Daoy (cell line): Measurements from ENCODE around the gene TMEM272. TPM values are rescaled to one million over a fixed set of nuclear protein-coding genes. Genes with fewer than 3 reads are reported as not detected.
"Not testable (repeated sequence)": the region's sequence is repeated elsewhere in the genome, so short reads cannot be mapped to it uniquely, and the experiment has no call there.

Experiments
- DNase-seq: peaks from one replicate; pipeline ENCODE4 v3.0.0-alpha.2; 2015; ENCODE audit warnings: low read depth
- total RNA-seq: library from RNA; depleted of rRNA; stranded (reverse); fragments of >200 nt; shearing (Covaris generic); gene quantifications from 2 replicates; pipeline ENCODE4 v1.2.3, GENCODE V29; 2014

The TMEM272 gene
- total RNA-seq, 1 experiment from 2014 or later, result not detected

DNA sequence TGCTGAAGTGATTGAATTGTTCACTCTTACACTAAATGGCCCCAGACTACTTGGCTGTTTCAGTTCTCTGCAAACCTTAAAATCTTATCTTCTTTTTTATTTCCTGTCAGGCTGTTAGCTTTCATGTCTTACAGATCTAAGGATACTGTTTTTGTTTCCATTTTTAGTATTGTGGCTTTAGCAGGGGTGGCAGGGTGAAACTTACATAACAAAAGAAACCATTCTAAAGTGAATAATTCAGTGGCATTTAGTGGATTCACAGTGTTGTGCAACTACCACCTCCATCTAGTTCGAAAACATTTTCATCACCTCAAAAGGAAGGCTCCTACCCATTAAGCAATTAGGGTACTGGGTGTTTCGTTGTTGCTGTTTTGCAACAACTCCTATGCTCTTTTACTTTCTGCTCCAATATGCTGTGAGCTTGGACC, 19.8 kb downstream of the TMEM272 start:
- no peak for DNase-seq

DNA sequence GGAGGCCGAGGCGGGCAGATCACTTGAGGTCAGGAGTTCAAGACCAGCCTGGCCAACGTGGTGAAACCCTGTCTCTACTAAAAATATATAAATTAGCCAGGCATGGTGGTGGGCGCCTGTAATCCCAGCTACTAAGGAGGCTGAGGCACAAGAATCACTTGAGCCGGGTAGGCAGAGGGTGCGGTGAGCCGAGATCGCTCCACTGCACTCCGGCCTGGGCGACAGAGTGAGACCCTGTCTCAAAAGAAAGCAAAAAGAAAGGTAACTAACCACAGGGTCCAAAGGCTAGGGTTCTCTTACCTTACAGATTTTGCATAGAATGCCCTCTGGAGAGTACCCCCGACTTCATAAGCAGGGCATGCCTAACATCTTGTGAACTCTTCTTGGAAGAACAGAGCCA, 20.3 kb downstream of the TMEM272 start:
- DNase-seq, result not testable (repeated sequence)

GRCh38 chr13:51823863-51824262, 21.1 kb downstream of the TMEM272 start:
- no peak for DNase-seq

GRCh38 chr13:51823359-51823758, 21.6 kb downstream of the TMEM272 start:
- no peak for DNase-seq

- no peak for DNase-seq
Measured at GRCh38 chr13:51822106-51822815, 22.7 kb downstream of the TMEM272 start.

DNA sequence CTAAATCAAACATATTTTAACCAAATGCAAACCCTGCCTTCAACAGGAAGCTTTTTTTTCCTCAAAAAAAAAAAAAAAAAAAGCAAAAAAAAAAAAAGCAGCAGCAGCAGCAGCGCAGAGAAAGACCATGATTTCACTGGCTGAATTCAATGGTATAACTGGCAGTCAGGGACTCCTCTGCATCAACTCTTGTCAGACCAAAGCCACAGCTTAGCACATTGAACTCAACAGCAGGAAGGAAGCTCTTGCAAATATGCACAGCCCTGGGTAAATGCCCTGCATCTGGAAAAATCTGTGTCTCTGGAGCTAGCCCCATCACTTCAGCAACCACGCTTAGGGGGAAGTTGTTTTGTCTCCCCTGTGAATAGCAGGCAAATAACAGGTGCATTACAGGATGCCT, 23.4 kb downstream of the TMEM272 start:
- DNase-seq, result no peak

DNA sequence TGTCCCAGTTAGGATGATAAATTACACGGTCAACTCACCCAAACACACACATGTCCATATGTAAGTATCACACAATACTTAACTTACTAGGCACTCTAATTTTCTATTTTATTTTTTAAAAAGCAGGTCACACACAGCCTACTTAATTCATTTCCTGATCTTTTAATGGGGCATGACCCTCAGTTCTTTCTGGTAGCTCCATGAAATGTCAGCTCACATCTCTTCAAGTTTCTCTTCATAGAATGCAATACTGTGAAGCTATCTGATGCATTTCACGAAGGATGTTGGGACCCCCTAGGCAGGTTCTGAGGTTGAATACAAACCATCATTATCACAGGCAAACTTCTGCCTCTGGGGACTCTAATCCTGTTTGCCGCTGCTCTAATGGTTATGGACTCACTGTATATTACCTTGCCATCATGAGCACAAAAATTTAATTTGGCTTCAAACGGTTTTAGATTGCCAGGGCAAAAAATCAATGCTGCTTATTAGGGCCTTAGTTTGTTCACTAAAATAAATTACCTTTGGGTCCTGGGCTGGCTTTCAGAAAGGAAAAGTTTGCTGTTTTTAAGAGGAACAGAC, 24.9 kb downstream of the TMEM272 start:
- DNase-seq, result no peak

- DNase-seq, result no peak
Measured at GRCh38 chr13:51819544-51819943, 25.4 kb downstream of the TMEM272 start.

- DNase-seq, result peak; percentile 45
Measured at GRCh38 chr13:51818781-51819511, 26.0 kb downstream of the TMEM272 start.

DNA sequence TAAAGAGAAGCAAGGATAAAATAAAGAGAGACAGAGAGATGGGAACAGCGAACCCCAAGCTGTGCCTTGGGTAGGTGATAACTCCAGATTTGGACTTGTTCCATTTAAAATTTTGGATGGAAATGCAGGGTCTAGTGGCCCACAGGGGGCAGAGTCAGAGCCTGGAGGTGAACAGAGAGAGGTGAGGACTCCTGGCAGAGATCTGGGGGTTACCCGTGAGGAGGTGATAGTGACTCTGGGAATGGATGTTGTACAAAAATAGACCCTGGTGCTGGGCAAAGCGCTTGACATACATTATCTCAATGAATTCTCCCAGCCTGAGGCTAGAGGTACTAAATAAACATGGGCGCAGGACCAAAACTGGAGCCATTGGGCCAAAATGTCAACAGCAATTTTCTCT, 26.7 kb downstream of the TMEM272 start:
- DNase-seq, result no peak

DNA sequence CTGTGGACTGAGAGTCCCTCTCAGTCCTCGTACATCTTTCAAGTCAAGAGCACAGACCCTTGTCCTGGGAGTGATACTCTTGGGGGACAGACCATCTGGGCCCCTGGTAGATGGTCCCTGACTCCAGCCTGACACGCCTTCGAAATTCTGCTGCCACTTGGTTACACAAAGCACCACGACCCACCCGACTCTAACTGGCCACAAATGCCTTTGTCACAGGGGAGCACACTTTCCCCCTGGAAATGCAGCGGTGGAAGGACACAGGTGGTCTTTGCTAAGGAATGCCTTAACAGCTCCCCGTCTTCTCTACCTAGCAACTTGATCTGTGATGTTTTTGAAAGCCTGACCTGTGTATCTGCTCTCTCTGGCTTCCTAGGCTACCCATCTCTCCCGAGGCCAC, 27.3 kb downstream of the TMEM272 start:
- DNase-seq, result no peak

DNA sequence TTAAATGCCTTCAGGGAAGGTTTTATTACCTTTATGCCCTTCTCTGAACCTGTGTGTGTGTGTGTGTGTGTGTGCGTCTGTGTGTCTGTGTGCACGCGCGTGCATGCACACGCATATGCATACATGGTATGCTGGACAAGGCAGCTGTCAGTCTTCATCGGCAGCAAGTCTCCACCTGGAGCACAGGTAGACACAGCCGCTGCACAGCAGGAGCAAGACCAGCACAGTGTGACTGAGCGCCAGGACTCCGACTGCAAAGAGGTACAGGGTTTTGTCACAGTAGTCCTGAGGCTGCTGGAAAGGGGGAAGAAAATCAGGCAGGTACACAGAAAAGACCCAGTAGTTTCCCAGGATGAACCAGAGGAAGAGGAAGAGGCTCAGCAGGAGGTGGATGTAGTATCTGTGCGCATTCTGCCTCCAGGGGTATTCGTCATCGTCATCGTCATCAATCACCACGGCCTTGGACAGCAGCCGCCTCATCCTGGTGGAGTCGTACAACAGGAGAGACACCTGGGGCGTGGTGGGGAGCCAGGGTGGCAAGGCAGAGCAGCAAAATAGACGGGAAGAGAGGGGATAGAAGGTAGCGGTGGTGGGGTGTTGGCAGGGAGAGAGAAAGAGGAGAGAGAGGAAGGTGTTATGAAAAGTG, 28.2 kb downstream of the TMEM272 start:
- no peak for DNase-seq

DNA sequence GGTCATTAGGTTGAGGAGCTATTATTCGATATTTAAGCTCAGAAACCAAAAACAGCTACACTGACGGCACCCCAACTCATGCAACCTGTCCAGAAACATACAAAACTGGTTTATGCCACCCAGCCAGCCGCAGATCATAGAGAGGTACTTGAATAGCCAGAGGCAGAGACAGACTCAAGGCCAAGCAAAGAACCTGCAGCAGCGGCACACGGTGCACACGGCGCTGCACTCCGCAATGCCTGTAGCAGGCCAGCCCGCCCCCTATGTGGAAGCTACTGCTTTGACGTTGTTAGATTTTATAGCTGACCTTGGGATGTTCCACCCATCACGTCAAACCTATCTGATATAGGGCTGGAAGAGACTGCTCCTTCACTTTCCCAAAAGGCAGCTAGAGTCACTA, 29.1 kb downstream of the TMEM272 start:
- DNase-seq, result no peak

- peak; percentile 60 for DNase-seq
Measured at GRCh38 chr13:51814825-51815650, 29.9 kb downstream of the TMEM272 start.

DNA sequence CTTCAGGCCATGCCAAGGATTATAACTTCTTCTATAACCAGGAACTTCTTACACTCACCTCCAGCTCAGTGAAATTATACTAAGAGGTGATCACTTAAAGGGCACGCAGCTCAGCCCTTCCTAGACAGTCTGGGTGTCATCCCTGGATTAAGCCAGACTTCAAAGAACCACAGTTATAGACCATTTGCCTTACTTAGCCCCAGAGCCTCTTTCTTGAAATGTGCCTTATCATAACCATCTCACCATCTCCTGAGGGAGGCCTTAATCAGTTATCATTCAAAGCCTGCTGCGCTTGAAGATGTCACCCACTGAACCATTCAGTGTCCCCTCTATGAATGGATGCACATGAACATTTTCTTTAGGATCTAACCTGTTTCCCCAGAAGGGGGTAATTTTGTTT, 30.9 kb downstream of the TMEM272 start:
- no peak for DNase-seq

DNA sequence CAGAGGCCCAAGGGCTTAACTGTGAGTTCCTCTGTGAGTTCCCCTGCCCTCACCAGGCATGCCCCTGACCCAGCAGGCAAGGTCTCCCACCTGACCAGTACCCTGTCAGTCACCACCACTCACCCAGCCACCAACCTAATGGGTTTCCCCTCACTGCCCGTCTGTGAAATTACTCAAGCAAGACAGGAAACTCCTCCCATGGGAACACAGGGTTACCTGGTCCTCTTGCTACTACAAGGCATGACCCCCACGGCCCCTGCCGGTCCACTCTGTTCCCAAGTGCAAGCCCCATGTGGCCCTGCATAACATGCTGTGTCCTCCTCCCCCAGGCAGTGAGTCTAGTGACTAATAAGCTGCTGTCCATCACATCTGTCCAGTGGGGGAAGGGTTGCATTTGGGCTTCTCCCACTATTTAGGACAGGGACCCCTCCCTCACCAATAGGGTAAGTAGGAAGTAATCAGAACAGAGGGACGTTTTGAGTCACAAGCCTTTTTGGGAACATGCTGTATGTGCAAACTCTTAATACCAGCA, 33.0 kb downstream of the TMEM272 start:
- DNase-seq, result no peak

DNA sequence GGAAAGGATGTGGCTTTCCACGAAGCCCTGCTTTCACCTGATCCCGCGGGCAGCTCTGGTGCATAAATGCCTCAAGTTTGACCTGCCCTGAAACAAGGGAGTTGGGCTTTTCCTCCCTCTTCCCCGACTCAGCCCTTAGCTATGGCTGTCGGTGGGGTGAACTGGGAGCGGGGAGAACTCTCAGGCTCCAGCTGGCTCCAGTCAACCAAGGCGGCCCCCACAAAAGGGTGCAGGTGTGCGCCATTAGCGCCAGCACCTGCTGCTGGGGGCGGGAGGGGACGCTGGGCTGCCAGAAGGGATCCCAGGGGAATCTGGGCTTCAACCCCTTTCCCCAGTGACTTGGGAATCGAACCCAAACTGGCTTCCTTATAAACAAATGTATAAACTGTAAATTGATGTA, 33.9 kb downstream of the TMEM272 start:
- DNase-seq, result no peak

- DNase-seq, result no peak
Measured at GRCh38 chr13:51808811-51809210, 36.2 kb downstream of the TMEM272 start.

DNA sequence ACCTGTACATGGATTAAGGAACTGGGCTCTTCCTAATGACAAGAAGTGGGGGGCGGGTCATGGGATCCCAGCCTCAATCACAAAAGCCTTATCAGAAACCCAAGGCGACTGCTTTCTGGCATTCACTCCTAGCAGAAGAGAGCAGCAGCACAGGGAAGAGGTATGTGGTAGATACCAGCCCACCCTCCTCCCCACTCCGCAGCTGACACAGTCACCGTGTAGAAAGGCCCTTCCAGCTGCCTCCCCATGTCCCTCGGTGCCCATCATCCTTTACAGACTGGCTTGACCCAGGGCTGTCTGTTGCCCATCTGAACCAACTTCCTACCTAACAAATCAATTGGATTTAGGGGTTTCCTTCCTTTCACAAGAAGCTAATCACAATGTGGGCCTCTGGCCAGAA, 37.9 kb downstream of the TMEM272 start:
- no peak for DNase-seq

DNA sequence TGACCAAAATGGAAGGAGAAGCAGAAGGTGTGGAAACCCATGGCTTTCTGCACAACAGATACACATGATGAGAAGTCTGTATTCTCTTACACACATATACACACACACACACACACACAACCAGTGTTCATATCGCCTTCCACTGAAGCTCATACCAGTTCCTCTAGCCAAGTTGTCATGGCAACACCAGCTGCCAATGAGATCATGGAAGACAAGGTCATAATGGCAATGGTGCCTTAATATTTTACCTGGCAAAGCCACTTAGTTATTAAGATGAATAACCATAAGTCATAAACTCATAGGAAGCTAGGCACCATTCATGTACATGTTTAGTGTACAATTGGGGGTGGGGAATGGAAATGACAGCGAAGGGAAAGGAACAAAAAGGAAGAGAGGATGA, 38.4 kb downstream of the TMEM272 start:
- DNase-seq, result no peak

DNA sequence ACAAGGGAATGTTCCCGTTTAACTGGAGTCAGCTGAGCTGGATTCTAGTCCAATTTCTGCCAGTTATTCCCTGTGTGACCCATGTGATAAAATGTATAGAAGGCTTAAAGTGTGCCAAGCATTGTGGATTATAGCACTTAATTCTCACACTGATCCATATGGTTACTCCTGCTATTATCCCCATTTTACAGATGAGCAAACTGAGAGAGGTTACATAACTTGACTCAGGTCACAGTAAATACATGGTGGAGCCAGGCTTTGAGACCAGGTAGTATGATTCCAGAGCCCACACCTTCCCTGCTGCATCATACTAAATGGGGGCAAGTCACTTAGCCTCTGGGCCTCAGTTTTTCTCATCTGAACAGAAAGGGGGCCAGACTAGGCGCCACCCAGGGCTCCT, 39.1 kb downstream of the TMEM272 start:
- DNase-seq, result no peak
